ENCODE data around the gene SOCS7.

SOCS7 gene

GRCh38 chr17:38338053-38338452, 13.6 kb upstream of the SOCS7 start:
- no peak for DNase-seq

DNA sequence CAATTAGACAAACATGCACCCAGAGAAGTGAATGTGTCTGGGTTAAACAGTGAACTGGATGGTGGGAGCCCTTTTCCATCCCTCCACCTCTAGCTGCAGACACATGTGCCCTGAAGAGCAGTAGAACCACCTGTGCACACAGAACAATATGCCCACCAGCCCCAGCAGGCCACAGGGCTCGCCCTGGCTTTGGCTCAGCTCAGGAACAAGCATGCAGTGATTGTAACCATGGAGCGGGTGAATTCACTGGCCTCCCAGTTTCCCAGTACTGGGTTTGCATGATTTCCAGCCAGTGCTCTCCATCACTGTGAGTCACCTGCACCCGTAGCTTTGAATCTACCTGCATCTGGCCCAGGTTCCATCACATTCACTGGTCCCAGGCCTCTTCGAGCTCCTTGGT, 13.1 kb upstream of the SOCS7 start:
- no peak for DNase-seq

DNA sequence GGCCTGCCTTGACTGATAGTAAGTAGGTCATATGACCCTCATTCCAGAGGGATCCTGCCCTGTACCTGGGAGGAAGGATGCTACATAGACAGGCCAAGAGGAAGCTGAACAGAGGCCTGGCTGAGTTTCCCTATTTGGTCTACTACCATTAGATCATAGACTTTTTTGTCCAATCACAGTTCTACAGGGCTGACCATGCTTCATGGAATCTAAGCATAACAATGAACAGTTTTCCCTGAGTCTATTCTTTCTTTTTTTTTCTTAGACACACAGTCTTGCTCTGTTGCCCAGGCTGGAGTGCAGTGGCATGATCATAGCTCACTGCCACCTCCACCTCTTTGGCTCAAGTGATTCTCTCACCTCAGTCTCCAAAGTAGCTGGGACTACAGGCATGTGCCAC, 11.8 kb upstream of the SOCS7 start:
- no peak for DNase-seq

DNA sequence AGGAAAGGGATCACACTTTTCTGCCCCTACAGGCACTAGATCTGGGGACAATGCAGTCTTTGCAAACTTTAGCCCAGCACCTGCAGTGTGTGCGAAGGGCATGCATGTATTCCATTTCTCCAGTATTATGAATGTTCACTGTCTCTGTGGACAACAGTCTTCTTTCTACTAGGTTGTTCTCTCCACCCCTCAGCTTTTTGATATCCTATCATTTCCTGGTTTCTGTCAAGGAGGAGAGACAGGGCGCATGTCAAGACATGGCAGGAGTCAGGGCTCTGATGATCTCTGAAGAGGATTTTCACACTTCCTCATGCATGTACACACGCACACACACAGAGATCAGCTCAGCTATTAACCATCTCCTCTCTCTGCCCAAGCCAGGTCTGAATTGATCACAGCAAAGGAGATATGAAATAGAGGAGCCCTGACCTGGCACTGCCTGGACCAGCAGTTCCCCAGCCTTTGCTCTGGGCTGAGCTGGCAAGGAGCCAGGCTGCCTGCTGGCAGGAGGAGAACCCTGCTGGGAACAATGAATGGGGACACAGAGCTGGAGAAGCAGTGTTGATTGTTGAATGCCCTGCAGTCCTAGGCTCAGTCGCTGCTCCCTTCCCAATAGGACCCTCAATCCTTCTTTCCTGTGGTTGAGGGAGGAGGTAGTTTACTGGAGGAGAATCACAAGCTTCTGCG, 10.5 kb upstream of the SOCS7 start:
- no peak for DNase-seq

DNA sequence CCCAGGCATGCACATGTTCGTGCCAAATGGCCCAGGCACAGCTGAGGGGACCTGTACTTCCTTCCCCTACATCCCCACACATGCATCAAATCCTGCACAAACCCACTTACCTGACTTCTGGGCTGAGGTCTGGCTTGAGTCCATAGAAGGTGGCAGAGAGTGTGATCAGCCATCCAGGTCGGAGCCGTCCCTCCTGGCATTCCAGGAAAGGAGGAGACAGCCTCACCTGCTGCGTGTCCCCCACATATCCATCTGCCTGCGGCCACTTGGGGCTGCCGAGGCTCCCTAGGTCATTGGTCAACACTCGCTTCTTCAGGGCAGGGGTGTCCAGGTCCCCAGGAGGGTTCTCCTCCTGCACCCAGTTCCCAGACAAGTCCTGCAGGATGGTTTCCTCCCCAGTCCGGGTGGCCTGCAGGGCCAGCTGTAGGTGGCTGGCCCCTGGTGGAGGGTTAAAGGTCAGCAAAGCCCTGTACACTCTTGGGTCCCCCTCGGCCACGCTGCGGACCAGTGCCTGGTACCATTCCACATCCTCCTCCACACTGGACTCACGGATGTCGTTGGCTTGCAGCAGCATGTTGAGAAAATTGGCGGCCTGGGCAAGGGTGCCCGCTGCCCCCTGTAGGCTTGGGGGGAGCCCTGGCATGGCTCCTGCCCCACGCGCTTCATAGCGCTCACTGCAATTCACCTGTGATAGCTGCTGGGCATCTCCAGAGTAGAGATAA, 8.6 kb upstream of the SOCS7 start:
- no peak for DNase-seq

DNA sequence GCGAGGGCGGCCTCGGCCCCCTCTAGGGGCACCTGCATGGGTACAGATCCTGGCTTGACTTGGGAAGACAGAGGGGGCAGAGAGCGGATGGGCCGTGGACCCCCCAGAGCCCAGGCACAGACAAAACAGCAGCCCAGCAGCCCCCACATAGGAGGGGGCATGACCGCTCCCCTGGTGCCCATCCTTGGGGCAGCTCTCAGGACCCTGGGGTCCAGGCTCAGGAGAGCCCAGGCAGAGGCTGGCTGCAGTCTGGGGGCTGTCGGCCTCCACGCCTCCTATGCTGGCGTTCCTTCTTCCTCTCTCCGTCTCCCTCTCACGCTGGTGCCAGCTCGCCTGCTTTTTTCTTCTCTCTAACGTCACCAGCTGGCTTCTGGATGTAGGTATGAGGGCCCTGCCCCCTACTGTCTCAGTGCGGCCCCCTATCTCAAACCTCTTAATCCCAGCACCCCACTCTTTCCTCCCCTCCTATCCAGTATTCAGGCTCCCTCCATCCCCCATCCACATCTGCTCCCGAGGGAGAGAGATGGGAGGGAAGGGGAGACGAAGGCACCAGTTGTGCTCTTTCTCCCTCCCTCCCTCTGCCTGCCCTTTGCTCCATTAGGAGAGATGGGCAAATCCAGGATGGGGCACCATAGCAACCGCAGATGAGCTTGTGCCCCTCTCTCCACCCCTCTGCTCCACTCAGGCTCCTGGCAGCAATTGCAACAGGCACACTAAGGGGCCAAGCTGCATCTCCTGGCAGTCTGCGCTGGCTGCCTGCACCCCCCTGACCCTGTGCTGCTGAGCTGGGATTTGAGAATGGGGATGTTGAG, 7.8 kb upstream of the SOCS7 start, which contains the start of gene GPR179:
Gene GPR179, minus strand, starts transcription at position 349 of the 812 bp plus-strand sequence. Its CDS starts 167 bp downstream, at position 182.
- DNase-seq, result no peak

- DNase-seq, result no peak
Measured at GRCh38 chr17:38344420-38344745, 7.3 kb upstream of the SOCS7 start.

DNA sequence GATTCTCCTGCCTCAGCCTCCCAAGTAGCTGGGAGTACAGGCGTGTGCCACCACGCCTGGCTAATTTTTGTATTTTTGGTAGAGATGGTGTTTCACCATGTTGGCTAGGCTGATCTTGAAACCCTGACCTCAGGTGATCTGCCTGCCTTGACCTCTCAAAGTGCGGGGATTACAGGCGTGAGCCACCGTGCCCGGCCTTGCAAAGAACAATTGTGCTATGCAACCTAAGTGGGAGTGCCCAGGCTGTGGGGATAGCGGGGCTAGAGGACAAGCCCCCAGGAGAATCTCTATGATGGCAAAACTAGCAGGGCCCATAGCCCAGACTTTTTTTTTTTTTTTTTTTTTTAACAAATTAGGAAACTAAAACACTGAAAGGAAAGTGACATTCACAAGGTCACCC, 5.9 kb upstream of the SOCS7 start:
- DNase-seq, result no peak

DNA sequence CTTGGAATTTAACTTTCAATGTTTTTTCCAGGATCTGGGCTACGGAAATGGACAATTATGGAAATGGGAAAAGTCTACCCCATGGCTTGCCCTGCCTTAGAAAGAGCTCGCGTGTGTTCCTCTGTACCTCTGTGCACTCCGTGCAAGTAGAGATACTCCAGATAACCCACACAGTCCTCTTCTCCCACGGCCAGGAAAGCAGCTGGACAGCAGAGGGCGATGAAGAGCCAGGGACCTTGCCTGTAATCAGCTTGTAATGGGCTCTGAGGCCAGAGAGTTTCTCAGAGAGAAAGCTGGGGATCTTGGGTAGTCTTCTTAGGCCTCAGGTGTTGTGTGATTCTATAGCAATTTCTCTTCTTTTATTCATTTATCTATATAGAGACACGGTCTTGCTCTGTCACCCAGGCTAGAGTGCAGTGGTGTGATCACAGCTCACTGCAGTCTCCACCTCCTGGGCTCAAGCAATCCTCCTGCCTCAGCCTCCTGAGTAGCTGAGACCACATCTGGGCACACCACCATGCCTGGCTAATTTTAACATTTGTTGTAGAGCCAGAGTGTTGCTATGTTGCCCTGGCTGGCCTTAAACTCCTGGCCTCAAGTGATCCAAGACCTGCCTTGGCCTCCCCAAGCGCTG, 2.4 kb upstream of the SOCS7 start:
- DNase-seq, result peak; percentile 95

DNA sequence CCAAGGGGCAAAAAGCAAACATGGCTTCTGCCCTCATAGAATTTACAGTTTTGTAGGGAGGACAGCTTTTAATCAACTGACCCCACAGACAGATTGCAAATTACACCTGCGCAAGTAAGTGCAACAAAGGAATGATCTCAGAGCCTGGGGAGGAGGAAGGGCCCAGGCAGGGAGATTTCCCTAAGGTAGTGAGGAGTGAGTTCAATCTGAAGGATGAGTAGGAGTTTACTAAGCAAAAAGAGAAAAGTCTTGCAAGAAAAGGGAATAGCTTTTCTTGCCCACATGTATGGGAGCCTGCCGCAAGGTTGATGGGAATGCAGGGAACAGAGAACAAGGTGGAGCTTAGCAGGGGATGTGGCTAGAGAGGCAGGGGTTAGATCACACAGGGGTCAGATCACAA, 1.6 kb upstream of the SOCS7 start:
- DNase-seq, result no peak

DNA sequence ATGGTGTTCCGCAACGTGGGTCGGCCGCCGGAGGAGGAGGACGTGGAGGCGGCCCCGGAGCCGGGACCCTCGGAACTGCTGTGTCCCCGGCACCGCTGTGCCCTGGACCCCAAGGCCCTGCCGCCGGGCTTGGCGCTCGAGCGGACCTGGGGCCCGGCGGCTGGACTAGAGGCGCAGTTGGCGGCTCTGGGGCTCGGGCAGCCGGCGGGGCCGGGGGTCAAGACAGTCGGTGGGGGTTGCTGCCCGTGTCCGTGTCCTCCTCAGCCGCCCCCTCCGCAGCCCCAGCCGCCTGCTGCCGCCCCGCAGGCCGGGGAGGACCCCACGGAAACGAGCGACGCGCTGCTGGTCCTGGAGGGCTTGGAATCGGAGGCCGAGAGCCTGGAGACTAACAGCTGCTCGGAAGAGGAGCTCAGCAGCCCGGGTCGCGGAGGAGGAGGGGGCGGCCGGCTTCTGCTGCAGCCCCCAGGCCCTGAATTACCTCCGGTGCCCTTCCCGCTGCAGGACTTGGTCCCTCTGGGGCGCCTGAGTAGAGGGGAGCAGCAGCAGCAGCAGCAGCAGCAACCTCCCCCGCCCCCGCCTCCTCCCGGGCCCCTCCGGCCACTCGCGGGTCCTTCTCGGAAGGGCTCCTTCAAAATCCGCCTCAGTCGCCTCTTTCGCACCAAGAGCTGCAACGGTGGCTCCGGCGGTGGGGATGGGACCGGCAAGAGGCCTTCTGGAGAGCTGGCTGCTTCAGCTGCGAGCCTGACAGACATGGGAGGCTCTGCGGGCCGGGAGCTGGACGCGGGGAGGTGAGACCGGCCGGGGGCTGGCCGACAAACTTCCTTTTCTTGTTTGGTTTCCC, 821 bp downstream of the SOCS7 start:
- DNase-seq, result peak; percentile 53

DNA sequence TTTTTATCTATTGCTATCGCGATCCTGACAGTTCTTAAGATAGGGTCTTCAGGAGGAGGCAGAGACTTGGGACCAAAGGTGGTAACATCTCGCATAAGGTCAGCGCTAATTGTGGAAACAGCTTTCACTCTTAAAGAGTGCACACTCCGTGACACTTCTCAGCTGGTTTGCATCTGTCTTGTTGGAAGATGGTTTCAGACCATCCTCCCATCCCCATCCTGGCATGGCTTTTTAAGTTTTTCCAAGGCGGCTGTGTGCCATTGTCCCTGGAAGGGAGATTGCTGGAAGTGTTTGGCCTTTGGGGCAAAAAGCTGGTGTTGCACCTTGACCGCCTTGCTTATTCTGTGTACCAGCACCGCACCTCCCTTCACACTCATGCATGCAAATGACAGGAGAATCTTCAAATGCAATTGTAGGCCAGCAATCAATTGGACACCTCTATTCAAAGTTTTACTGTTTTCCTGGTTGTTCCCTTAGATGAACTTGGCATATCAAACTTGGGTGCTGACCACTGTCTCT, 1.5 kb downstream of the SOCS7 start:
- no peak for DNase-seq

DNA sequence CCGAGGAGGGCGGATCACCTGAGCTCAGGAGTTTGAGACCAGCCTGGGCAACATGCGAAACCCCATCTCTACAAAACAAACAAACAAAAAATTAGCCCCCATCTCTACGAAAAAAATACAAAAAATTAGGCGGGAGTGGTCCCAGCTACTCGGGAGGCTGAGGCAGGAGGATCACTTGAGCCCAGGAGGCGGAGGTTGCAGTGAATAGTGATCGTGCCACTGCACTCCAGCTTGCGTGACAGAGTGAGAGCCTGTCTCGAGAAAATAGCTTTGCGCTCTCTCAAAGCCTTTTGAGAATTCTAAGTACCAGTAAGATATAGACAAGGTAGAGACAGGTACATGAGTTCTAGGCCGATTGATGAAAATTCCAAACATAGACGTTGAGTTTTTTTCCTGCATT, 2.0 kb downstream of the SOCS7 start:
- DNase-seq, result no peak

DNA sequence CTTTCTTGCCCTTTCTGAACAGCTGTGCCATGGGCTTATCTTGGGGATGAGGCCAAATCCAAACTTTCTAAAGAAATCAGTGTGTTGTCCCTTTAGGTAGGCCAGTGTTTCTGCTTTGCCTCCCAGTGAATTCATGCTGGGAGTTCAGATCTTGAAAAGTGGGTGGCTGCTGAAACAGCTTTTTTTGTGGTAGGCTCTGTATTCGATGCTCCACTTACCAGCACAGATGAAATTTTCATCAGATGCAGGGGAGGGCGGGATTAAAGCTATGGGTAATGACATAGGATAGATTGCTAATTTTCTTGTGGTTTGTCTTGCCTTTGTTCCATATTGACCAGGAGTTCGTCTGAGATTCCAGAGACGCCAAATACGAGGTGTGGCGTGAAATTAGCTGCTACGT, 2.8 kb downstream of the SOCS7 start:
- no peak for DNase-seq

DNA sequence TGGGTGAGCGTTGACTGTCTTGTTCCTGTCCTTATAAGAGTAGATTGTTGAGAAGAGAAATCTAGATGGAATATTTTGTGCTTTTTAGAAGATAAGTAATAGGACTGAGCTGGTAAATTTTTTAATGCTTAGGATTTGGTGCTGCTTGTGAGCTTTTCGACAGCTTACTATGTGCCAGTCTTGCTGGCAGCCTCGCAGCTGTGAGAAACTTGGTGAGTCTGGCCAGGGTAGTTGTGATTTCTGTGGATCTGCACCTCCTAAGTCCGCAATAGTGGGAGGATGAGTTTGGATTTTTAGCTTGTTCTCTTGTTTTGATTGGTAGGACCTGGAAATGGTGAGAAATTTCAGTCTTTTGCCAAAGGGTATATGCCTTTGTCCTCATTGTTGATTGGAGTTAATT, 3.6 kb downstream of the SOCS7 start:
- no peak for DNase-seq

GRCh38 chr17:38357486-38358123, 6.0 kb downstream of the SOCS7 start:
- no peak for DNase-seq

DNA sequence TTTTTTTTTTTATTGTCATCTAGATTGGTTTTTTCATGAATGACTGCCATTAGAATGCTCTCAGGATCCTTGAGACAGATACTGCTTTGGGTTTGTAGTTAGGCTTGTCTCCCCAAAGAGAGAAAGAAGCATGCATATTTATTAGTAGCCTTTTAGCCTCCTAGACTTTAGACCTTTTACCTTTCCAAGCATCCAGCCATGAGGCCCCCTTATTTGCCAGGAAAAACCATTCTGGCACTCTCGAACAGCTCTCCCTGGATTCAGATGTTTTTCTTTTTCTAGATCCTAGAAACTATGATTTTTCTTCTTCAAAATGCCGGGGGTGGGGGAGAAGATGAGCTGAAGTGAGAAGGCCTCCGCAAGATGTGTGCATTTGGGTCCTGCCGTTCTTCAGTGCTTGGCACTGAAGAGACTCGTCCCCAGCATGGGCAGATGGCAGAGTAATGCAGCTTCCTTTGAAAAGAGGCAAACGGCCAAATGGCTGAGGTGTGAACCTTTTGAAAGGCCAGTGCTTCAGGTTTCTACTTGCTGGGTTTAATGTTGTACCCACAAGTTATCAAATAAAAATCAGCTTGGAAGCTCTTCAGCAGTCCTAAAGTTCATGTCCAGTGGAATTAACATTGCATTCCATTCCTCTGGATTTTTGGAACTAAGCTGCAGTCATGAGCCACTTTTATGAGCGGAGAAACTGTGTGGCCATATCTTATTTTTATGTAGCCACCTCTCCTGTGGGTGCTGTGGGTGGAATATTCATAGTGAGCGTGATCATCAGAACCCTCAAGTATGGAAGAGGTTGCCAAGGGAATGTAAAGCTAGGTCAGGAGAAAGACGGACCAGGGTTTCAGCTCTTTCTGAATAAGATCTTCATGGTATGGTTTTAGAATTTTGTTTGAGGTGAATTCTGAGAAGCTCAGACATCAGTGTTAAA, 7.2 kb downstream of the SOCS7 start:
- DNase-seq, result no peak

- DNase-seq, result no peak
Measured at GRCh38 chr17:38361694-38362465, 10.2 kb downstream of the SOCS7 start.

DNA sequence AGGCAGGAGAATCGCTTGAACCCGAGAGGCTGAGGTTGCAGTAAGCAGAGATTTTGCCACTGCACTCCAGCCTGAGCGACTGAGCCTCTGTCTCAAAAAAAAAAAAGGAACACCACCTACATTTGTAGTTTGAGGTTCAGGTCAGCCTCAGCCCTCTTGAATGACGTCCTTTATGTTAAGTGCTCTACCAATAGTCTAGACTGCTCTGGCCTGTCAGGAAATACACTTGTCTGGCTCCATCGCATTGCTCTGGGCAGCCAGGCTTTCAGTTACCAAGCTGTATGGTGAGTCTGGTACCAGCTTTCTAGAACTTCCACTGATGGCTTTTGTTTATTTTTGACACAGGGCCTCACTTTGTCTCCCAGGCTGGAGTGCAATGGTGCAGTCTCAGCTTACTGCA, 11.4 kb downstream of the SOCS7 start:
- no peak for DNase-seq

GRCh38 chr17:38364741-38365140, 13.1 kb downstream of the SOCS7 start:
- DNase-seq, result no peak
